ENCODE measurements around the gene TP73.

Gene TP73

GRCh38 chr1:3631320-3632260 is 20.7 kb upstream of the TP73 start:
- no peak for DNase-seq (ENCODE audit: low read depth)
- no peak for TF ChIP-seq CTCF (conservative IDR thresholded peaks at IDR 0.05; ENCODE audit: low read depth, low read length)
- H3K4me3 ChIP-seq (ENCODE audit: low read depth, low read length): no peak overlapping the region

DNA sequence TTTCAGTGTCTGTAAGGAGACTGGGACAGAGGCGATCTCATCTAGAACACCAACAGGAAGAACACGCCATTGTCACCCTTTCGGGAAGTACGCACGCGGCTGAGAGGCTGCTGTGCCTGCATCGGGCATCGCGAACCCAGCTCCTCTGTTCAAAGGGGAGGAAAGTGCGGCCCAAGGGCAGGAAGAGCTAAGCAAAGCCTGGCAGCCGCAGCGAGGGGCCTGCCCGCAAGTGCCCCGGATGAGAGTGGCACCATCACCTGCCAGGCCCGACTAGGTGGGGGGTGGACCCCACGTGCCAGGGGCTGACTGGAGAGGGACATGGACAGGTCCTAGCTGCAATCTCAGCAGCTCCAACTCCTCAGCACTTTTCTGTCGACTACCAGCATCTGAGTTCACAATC is 20.0 kb upstream of the TP73 start:
- no peak overlapping the region for H3K4me3 ChIP-seq (ENCODE audit: low read depth, low read length)
- DNase-seq (ENCODE audit: low read depth): no peak
- no peak for TF ChIP-seq CTCF (conservative IDR thresholded peaks at IDR 0.05; ENCODE audit: low read depth, low read length)

- no peak overlapping the region for H3K4me3 ChIP-seq (ENCODE audit: low read depth, low read length)
- TF ChIP-seq CTCF (conservative IDR thresholded peaks at IDR 0.05; ENCODE audit: low read depth, low read length): no peak
- no peak for DNase-seq (ENCODE audit: low read depth)
These were observed 19.5 kb upstream of the TP73 start for GRCh38 chr1:3632716-3633343.

DNA sequence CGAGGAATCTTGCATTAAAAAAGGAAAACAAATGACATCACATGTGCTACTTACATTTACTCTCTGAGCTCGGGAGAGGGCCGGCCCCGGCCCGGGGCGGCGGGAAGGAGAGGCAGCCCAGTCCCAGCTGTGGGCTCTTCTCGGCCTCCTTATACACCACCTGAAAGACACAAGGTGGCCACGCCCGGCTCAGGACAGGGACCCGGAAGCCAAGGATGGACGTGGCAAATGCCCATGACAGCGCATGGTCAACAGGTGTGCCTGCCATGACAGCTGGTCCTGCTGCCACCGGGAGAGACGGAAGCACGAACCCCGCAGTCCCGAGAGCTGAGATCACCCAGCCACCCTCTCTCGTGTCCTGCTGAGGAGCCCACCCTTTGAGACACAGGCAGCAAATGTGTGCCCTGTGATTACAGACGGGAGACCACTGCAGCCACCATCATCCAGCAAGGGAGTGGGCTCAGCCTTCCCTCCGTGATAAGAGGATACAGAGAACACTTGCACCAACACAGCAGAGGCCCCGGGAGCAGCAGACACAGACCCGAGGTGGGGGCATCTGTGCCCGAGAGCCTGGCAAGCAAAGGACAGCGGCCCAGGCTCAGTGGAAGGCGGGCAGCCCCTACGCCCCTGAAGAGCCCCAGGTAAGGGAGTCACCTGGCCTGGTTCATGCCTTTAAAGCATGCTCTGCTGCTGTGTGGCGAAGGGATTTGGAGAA is 18.8 kb upstream of the TP73 start:
- no peak for DNase-seq (ENCODE audit: low read depth)
- H3K4me3 ChIP-seq (ENCODE audit: low read depth, low read length): no peak overlapping the region
- TF ChIP-seq CTCF (conservative IDR thresholded peaks at IDR 0.05; ENCODE audit: low read depth, low read length): no peak

DNA sequence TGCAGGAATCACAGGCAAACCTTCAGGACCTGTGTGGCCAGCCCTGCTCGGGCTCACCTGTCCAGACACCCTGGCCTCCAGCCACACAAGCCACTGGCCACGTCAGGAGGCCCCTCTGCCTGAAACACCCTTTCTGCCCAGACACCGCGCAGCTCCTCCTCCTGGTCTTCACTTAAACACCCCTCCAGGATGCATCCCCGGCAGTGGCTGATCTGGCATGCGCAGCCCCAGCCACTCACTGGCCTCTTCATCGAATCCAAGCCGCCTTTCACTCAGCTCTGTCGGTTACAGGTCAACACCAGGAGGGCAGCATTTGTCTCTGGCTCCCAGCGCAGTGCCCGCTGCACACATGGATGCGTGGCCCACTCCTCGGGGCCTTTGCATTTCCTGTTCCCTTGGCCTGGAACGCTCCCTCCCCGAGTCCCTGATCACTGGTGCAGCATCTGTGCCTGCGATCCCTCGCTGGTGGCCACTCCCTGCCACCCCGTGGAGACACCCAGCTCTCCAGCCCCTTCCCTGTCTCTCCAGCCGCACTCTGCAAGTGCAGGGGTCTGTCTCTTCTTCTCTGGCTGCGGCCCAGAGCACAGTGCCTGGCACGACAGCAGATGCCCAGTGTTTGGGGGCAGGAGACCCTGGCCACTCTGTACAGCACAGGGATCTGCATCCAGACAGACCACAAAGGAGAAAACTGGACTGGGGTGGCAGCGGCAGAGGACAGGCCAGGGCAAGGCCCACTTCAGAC is 18.1 kb upstream of the TP73 start:
- no peak for DNase-seq (ENCODE audit: low read depth)
- no peak for TF ChIP-seq CTCF (conservative IDR thresholded peaks at IDR 0.05; ENCODE audit: low read depth, low read length)
- no peak overlapping the region for H3K4me3 ChIP-seq (ENCODE audit: low read depth, low read length)

GRCh38 chr1:3636080-3636479 is 16.2 kb upstream of the TP73 start:
- H3K4me3 ChIP-seq (ENCODE audit: low read depth, low read length): no peak overlapping the region
- DNase-seq (ENCODE audit: low read depth): no peak
- no peak for TF ChIP-seq CTCF (conservative IDR thresholded peaks at IDR 0.05; ENCODE audit: low read depth, low read length)
